Measurements from ENCODE around the gene NDFIP2. TPM values are rescaled to one million over a fixed set of nuclear protein-coding genes. Genes with fewer than 3 reads are reported as not detected.

Gene NDFIP2
- total and polyA plus RNA-seq, 2 donors (not counting 1 experiment from before 2014, with no cell fraction given): 0.12 to 1.0 TPM

DNA sequence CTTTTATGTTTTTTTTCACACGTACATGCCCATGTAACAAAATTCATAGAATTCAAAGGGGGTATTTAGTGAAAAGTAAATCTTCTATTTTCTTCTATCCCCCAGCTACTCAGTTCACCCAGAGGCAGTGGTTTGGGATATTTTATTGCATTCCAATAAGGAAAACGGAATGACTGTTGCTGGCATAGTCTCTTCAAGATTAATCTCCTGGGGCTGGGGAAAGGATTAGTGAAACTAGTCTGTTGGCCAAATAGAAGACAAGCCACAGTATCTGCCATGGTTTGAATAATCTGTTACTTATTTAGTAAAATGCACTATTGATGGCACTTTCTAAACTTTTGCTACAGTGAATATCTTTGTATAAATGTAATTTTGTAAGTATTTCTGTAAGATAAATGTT is 122.0 kb downstream of the NDFIP2 start:
- no peak for ATAC-seq (ENCODE audit: low read depth)
- H3K4me1 ChIP-seq (ENCODE audit: control insufficient read depth in 2 of 2, insufficient read depth in 2 of 2, low read length in 2 of 2): no peaks in the 10 kb centered on the region
- Mint-ChIP-seq H3K4me3 (no peak overlapping the region), H3K4me1 (no peaks in the 10 kb centered on the region), H3K9me3 (ENCODE audit: insufficient read depth) (no peaks in the 10 kb centered on the region), H3K27me3 (no peaks in the 10 kb centered on the region), H3K27ac (no peak overlapping the region)
- CTCF ChIA-PET: no interaction called here
- POLR2A ChIA-PET: interaction anchor here (0.6 kb wide), 1 partner anchor 219 kb away, joined by 5 read pairs; no protein-coding TSS in a partner anchor
- H3K4me2 ChIP-seq (replicated peaks; ENCODE audit: low read depth, low read length, poor library complexity, severe bottlenecking): no peak overlapping the region
- intact Hi-C loops (cut with micrococcal nuclease): no loop called here
- no peak for DNase-seq
- no peaks in the 10 kb centered on the region for H3K27me3 ChIP-seq (replicated peaks in 1 of 4; ENCODE audit: control extremely low read depth in 1 of 4, control insufficient read depth in 3 of 4, insufficient read depth in 4 of 4, low read length in 3 of 4)
- TF ChIP-seq, protein P1, sequence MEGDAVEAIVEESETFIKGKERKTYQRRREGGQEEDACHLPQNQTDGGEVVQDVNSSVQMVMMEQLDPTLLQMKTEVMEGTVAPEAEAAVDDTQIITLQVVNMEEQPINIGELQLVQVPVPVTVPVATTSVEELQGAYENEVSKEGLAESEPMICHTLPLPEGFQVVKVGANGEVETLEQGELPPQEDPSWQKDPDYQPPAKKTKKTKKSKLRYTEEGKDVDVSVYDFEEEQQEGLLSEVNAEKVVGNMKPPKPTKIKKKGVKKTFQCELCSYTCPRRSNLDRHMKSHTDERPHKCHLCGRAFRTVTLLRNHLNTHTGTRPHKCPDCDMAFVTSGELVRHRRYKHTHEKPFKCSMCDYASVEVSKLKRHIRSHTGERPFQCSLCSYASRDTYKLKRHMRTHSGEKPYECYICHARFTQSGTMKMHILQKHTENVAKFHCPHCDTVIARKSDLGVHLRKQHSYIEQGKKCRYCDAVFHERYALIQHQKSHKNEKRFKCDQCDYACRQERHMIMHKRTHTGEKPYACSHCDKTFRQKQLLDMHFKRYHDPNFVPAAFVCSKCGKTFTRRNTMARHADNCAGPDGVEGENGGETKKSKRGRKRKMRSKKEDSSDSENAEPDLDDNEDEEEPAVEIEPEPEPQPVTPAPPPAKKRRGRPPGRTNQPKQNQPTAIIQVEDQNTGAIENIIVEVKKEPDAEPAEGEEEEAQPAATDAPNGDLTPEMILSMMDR (IDR thresholded peaks at IDR 0.05): no peak
- TF ChIP-seq EZH2 (IDR thresholded peaks at IDR 0.05; ENCODE audit: borderline replicate concordance, insufficient read depth, low read depth, low read length, poor library complexity, severe bottlenecking): no peak
- H2AFZ ChIP-seq (ENCODE audit: insufficient read depth, low read depth, low read length, poor library complexity, severe bottlenecking): no peak overlapping the region
- H4K20me1 ChIP-seq (ENCODE audit: control insufficient read depth, insufficient read depth, low read length, poor library complexity, severe bottlenecking): no peaks in the 10 kb centered on the region
- H3K9ac ChIP-seq (ENCODE audit: low read length): no peak overlapping the region
- H3K36me3 ChIP-seq (replicated peaks in 1 of 2; ENCODE audit: control extremely low read depth in 1 of 2, control insufficient read depth in 1 of 2, extremely low read depth in 1 of 2, insufficient read depth in 2 of 2, low read length in 1 of 2): no peaks in the 10 kb centered on the region
- WGBS (ENCODE audit: insufficient coverage): no CpG with 5 or more reads among the region's 2 CpGs
- H3K27ac ChIP-seq (ENCODE audit: low read length in 2 of 2): no peak overlapping the region
- no peaks in the 10 kb centered on the region for H3K79me2 ChIP-seq (ENCODE audit: control insufficient read depth, insufficient read depth, low read length)
- H3K4me3 ChIP-seq (ENCODE audit: control extremely low read depth in 1 of 5, extremely low read depth in 1 of 5, insufficient read depth in 1 of 5, low read depth in 2 of 5, low read length in 4 of 5): no peak overlapping the region
- H3K9me3 ChIP-seq (ENCODE audit: control extremely low read depth in 1 of 3, control insufficient read depth in 2 of 3, insufficient read depth in 1 of 3, low read length in 2 of 3): no peaks in the 10 kb centered on the region

DNA sequence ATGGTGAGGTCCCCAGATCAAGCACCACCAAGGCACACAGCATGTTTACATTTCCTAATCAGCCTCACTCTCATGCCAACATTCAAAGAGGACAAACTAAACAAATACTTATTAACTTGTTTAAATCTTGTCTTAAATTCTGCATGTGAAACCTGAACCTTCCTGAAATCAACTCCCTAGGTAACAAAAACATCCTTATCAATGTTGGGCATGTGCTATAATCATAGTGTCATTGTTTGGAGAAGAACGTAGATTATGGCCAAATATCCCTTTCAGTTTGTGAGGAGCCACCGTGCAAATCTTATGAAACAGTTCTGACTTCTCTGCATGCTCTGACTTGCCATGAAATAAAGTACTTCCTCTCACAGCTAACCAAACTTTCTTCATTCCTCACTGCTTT is 123.8 kb downstream of the NDFIP2 start:
- H3K27ac Mint-ChIP-seq: no peak overlapping the region
- H3K9me3 Mint-ChIP-seq (ENCODE audit: insufficient read depth): no peaks in the 10 kb centered on the region
- Histone ChIP-seq H3K27me3 (replicated peaks in 1 of 4; ENCODE audit: control extremely low read depth in 1 of 4, control insufficient read depth in 3 of 4, insufficient read depth in 4 of 4, low read length in 3 of 4) (no peaks in the 10 kb centered on the region), H3K79me2 (ENCODE audit: control insufficient read depth, insufficient read depth, low read length) (no peaks in the 10 kb centered on the region), H4K20me1 (ENCODE audit: control insufficient read depth, insufficient read depth, low read length, poor library complexity, severe bottlenecking) (no peaks in the 10 kb centered on the region), H3K4me3 (ENCODE audit: control extremely low read depth in 1 of 5, extremely low read depth in 1 of 5, insufficient read depth in 1 of 5, low read depth in 2 of 5, low read length in 4 of 5) (no peak overlapping the region), H3K27ac (ENCODE audit: low read length in 2 of 2) (no peak overlapping the region), H3K4me1 (ENCODE audit: control insufficient read depth in 2 of 2, insufficient read depth in 2 of 2, low read length in 2 of 2) (no peaks in the 10 kb centered on the region), H3K4me2 (replicated peaks; ENCODE audit: low read depth, low read length, poor library complexity, severe bottlenecking) (no peak overlapping the region), H3K9ac (ENCODE audit: low read length) (no peak overlapping the region), H3K9me3 (ENCODE audit: control extremely low read depth in 1 of 3, control insufficient read depth in 2 of 3, insufficient read depth in 1 of 3, low read length in 2 of 3) (no peaks in the 10 kb centered on the region), H2AFZ (ENCODE audit: insufficient read depth, low read depth, low read length, poor library complexity, severe bottlenecking) (no peak overlapping the region), H3K36me3 (replicated peaks in 1 of 2; ENCODE audit: control extremely low read depth in 1 of 2, control insufficient read depth in 1 of 2, extremely low read depth in 1 of 2, insufficient read depth in 2 of 2, low read length in 1 of 2) (no peaks in the 10 kb centered on the region)
- ChIA-PET CTCF (no interaction called here), POLR2A (no interaction called here)
- intact Hi-C loops (cut with micrococcal nuclease): no loop called here
- no peaks in the 10 kb centered on the region for H3K27me3 Mint-ChIP-seq
- no peaks in the 10 kb centered on the region for H3K4me1 Mint-ChIP-seq
- H3K4me3 Mint-ChIP-seq: no peak overlapping the region
- no peak for ATAC-seq (ENCODE audit: low read depth)
- no CpG with 5 or more reads among the region's 2 CpGs for WGBS (ENCODE audit: insufficient coverage)
- TF ChIP-seq, protein P1 (IDR thresholded peaks at IDR 0.05): no peak
- TF ChIP-seq EZH2 (IDR thresholded peaks at IDR 0.05; ENCODE audit: borderline replicate concordance, insufficient read depth, low read depth, low read length, poor library complexity, severe bottlenecking): no peak
- no peak for DNase-seq

Other genes with a start within 250 kb of the NDFIP2 start
- gene RBM26, start 74.9 kb upstream of the NDFIP2 start, total RNA-seq: 159 and 165 TPM in 2 replicates
- 34.5 and 60.3 TPM in 2 replicates for gene RBM26, start 74.9 kb upstream of the NDFIP2 start, polyA plus RNA-seq